Neural cell (in vitro differentiated cells): ENCODE results near the gene DYRK2. TPM values are rescaled to one million over a fixed set of nuclear protein-coding genes. Genes with fewer than 3 reads are reported as not detected.

Source experiments
- H2AFZ ChIP-seq: fragments of 200-600, 300-800 bp; sonication (generic), shearing (Covaris generic); 2 replicates; pipeline ENCODE4 v1.6.0; 2014; ENCODE audit warnings: low read depth, mild to moderate bottlenecking, antibody characterized with exemption, low read length, moderate library complexity
- H3F3A ChIP-seq: fragments of 200-600 bp; shearing (Covaris generic); 2 replicates; pipeline ENCODE4 v1.6.1; 2016; ENCODE audit warnings: mild to moderate bottlenecking, moderate library complexity, mixed read lengths, antibody characterized with exemption, low read length; ENCODE audit not compliant: insufficient read depth, poor library complexity, severe bottlenecking
- H3K27ac ChIP-seq: fragments of 200-600, 300-800 bp; sonication (generic), shearing (Covaris generic); 2 replicates; pipeline ENCODE4 v1.5.1; 2014; ENCODE audit warnings: mild to moderate bottlenecking, low read length, moderate library complexity
- H3K27me3 ChIP-seq: fragments of 300-800, 200-600 bp; sonication (generic), shearing (Covaris generic); 2 replicates; pipeline ENCODE4 v1.6.0; 2014; ENCODE audit warnings: mild to moderate bottlenecking, low read depth, low read length, moderate library complexity; ENCODE audit not compliant: insufficient read depth
- H3K36me3 ChIP-seq: fragments of 300-800, 200-600 bp; sonication (generic), shearing (Covaris generic); 2 replicates; pipeline ENCODE4 v1.5.1; 2014; ENCODE audit warnings: mild to moderate bottlenecking, antibody characterized with exemption, low read length, moderate library complexity; ENCODE audit not compliant: insufficient read depth
- H3K4me2 ChIP-seq: fragments of 300-800, 200-600 bp; sonication (generic), shearing (Covaris generic); 2 replicates; pipeline ENCODE4 v1.6.0; 2014; ENCODE audit warnings: mild to moderate bottlenecking, low read length
- H3K4me3 ChIP-seq: fragments of 300-800, 200-600 bp; sonication (generic), shearing (Covaris generic); 2 replicates; pipeline ENCODE4 v1.5.1; 2014; ENCODE audit warnings: mild to moderate bottlenecking, low read length, moderate library complexity
- H3K79me2 ChIP-seq: fragments of 200-600 bp; shearing (Covaris generic); replicated peaks from 2 replicates; pipeline ENCODE4 v1.6.0; 2014; ENCODE audit warnings: mild to moderate bottlenecking, low read length, moderate library complexity; ENCODE audit not compliant: insufficient read depth
- H3K9ac ChIP-seq: fragments of 300-800, 200-600 bp; sonication (generic), shearing (Covaris generic); 2 replicates; pipeline ENCODE4 v1.6.1; 2016; ENCODE audit warnings: mild to moderate bottlenecking, low read length, mixed read lengths
- H3K9me2 ChIP-seq: fragments of 200-600 bp; shearing (Covaris generic); 2 replicates; pipeline ENCODE4 v1.6.1; 2016; ENCODE audit warnings: mild to moderate bottlenecking, low read length, mixed read lengths; ENCODE audit not compliant: insufficient read depth
- H3K9me3 ChIP-seq: fragments of 200-600, 300-800 bp; sonication (generic), shearing (Covaris generic); 2 replicates; pipeline ENCODE4 v1.6.1; 2016; ENCODE audit warnings: mild to moderate bottlenecking, mixed run types, low read length, moderate library complexity, mixed read lengths
- H4K20me1 ChIP-seq: fragments of 200-600 bp; shearing (Covaris generic); 2 replicates; pipeline ENCODE4 v1.6.1; 2016; ENCODE audit warnings: mild to moderate bottlenecking, mixed run types; ENCODE audit not compliant: insufficient read depth
- EP300 ChIP-seq: fragments of 450-650 bp; conservative IDR thresholded peaks from 2 replicates; pipeline ENCODE4 v1.6.1; 2014; ENCODE audit warnings: antibody characterized with exemption, mild to moderate bottlenecking, moderate library complexity; ENCODE audit not compliant: poor library complexity, severe bottlenecking
- EZH2 ChIP-seq: fragments of 200-600, 300-800 bp; shearing (Covaris generic), sonication (generic); IDR thresholded peaks from 2 replicates; pipeline ENCODE4 v1.6.1; 2014; ENCODE audit warnings: antibody characterized with exemption, low read length, borderline replicate concordance, mild to moderate bottlenecking; ENCODE audit not compliant: insufficient read depth, poor library complexity, severe bottlenecking
- MXI1 ChIP-seq: fragments of 450-650 bp; conservative IDR thresholded peaks from 2 replicates; pipeline ENCODE4 v1.6.1; 2014; ENCODE audit warnings: antibody characterized with exemption, mild to moderate bottlenecking; ENCODE audit not compliant: poor library complexity, severe bottlenecking
- POLR2AphosphoS5 ChIP-seq: IDR thresholded peaks from 2 replicates; pipeline ENCODE4 v1.6.1; 2012
- RAD21 ChIP-seq: fragments of 450-650 bp; conservative IDR thresholded peaks from 2 replicates; pipeline ENCODE4 v1.6.1; 2014; ENCODE audit warnings: antibody characterized with exemption, mild to moderate bottlenecking, moderate library complexity
- SMC3 ChIP-seq: fragments of 450-650 bp; conservative IDR thresholded peaks from 2 replicates; pipeline ENCODE4 v1.6.1; 2014; ENCODE audit warnings: antibody characterized with exemption, mild to moderate bottlenecking, moderate library complexity; ENCODE audit not compliant: poor library complexity
- TAF1 ChIP-seq: IDR thresholded peaks from 2 replicates; pipeline ENCODE4 v1.6.1; 2012; ENCODE audit warnings: low read depth
- polyA plus RNA-seq: library from polyadenylated mRNA; depleted of rRNA; stranded (reverse); fragments of >200 nt; gene quantifications from 2 replicates; pipeline ENCODE4 v1.2.3, GENCODE V29; 2014
- TF ChIP-seq, protein P1 (sequence below): fragments of 450-650 bp; IDR thresholded peaks from 2 replicates; pipeline ENCODE4 v1.5.1; 2014; ENCODE audit warnings: antibody characterized with exemption, mild to moderate bottlenecking, moderate library complexity; ENCODE audit not compliant: poor library complexity, severe bottlenecking
- TF ChIP-seq, protein P2 (sequence below): IDR thresholded peaks from 2 replicates; pipeline ENCODE4 v1.6.1; 2012; ENCODE audit warnings: borderline replicate concordance

Gene DYRK2
- polyA plus RNA-seq, 1 donor from 2014 or later, result 50.6 TPM

DNA sequence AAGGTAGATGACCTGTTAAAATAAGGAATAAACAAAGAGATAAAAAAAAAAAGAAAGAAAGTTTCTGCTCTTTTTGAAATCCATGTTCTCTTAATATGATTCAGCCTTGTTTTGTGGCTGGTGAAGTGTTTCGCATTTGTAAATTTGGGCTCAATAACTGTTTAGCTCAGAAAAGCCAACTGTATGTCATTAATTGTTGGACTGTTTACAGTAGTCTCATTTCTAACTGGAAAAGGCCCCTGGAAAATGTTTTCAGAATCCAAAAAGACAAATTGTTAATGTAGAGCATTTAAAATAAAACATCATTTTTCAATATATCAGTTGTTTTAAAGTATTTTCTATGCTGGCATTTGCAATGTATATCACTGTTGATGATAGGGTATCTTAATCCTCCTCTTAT lies 47.4 kb upstream of the DYRK2 start:
- Histone ChIP-seq H3K4me2 (no peak overlapping the region), H3K27ac (no peak overlapping the region), H3K9me3 (no peaks in the 10 kb centered on the region), H3K4me3 (no peak overlapping the region), H3K9me2 (no peaks in the 10 kb centered on the region), H2AFZ (no peak overlapping the region), H3K36me3 (no peaks in the 10 kb centered on the region), H3K79me2 (no peaks in the 10 kb centered on the region), H4K20me1 (no peaks in the 10 kb centered on the region), H3F3A (no peaks in the 10 kb centered on the region), H3K9ac (no peak overlapping the region), H3K27me3 (no peaks in the 10 kb centered on the region)
- TF ChIP-seq POLR2AphosphoS5 (no peak), EP300 (no peak), SMC3 (no peak), TAF1 (no peak), EZH2 (no peak), RAD21 (no peak), MXI1 (no peak)
- TF ChIP-seq, protein P1, sequence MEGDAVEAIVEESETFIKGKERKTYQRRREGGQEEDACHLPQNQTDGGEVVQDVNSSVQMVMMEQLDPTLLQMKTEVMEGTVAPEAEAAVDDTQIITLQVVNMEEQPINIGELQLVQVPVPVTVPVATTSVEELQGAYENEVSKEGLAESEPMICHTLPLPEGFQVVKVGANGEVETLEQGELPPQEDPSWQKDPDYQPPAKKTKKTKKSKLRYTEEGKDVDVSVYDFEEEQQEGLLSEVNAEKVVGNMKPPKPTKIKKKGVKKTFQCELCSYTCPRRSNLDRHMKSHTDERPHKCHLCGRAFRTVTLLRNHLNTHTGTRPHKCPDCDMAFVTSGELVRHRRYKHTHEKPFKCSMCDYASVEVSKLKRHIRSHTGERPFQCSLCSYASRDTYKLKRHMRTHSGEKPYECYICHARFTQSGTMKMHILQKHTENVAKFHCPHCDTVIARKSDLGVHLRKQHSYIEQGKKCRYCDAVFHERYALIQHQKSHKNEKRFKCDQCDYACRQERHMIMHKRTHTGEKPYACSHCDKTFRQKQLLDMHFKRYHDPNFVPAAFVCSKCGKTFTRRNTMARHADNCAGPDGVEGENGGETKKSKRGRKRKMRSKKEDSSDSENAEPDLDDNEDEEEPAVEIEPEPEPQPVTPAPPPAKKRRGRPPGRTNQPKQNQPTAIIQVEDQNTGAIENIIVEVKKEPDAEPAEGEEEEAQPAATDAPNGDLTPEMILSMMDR, result no peak
- TF ChIP-seq, protein P2, sequence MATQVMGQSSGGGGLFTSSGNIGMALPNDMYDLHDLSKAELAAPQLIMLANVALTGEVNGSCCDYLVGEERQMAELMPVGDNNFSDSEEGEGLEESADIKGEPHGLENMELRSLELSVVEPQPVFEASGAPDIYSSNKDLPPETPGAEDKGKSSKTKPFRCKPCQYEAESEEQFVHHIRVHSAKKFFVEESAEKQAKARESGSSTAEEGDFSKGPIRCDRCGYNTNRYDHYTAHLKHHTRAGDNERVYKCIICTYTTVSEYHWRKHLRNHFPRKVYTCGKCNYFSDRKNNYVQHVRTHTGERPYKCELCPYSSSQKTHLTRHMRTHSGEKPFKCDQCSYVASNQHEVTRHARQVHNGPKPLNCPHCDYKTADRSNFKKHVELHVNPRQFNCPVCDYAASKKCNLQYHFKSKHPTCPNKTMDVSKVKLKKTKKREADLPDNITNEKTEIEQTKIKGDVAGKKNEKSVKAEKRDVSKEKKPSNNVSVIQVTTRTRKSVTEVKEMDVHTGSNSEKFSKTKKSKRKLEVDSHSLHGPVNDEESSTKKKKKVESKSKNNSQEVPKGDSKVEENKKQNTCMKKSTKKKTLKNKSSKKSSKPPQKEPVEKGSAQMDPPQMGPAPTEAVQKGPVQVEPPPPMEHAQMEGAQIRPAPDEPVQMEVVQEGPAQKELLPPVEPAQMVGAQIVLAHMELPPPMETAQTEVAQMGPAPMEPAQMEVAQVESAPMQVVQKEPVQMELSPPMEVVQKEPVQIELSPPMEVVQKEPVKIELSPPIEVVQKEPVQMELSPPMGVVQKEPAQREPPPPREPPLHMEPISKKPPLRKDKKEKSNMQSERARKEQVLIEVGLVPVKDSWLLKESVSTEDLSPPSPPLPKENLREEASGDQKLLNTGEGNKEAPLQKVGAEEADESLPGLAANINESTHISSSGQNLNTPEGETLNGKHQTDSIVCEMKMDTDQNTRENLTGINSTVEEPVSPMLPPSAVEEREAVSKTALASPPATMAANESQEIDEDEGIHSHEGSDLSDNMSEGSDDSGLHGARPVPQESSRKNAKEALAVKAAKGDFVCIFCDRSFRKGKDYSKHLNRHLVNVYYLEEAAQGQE, result no peak

DNA sequence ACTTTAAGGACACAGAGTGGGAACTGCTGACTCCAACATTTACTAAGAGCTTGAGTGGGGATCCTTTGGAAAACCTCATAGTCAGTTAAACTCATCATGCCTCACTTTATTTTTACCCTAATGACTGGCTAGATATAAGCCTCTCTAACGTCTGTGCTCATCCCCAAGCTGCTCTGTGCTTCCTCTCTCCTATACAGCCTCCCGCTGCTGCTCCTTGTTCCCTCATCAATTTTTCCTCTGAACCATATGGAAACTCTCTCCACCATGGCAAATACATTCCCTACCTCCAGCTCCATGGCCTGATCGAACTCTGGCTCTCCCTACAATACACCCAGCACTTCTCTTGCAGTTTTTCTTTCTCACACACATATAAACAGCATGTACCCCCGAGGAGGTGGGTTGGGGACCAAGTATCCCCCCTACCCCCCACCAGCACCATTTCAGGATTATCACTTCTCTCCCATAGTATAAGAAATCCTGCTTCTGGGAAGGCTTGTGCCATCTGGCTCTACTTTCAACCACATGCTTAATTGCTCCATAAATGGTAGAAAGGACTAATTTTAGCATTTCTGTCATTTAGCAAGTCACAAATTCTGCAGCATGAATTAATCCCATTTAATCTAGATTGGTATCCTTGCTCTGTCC lies 39.2 kb upstream of the DYRK2 start:
- H3K4me3 ChIP-seq, result no peak overlapping the region
- H3F3A ChIP-seq, result no peaks in the 10 kb centered on the region
- H2AFZ ChIP-seq, result no peak overlapping the region
- H3K9me2 ChIP-seq, result no peaks in the 10 kb centered on the region
- H4K20me1 ChIP-seq, result no peaks in the 10 kb centered on the region
- TF ChIP-seq EP300 (no peak), POLR2AphosphoS5 (no peak), MXI1 (no peak), TAF1 (no peak), RAD21 (no peak), SMC3 (no peak), EZH2 (no peak)
- TF ChIP-seq, protein P1, result no peak
- TF ChIP-seq, protein P2, result no peak
- no peak overlapping the region for H3K27ac ChIP-seq
- no peaks in the 10 kb centered on the region for H3K79me2 ChIP-seq
- no peaks in the 10 kb centered on the region for H3K36me3 ChIP-seq
- H3K4me2 ChIP-seq, result no peak overlapping the region
- H3K9ac ChIP-seq, result no peak overlapping the region
- H3K27me3 ChIP-seq, result no peaks in the 10 kb centered on the region
- no peaks in the 10 kb centered on the region for H3K9me3 ChIP-seq
